HG03520 (cell line): ENCODE measurements around the gene SIN3A.
"Not testable (repeated sequence)": the region's sequence is repeated elsewhere in the genome, so short reads cannot be mapped to it uniquely, and the experiment has no call there.

Experiments
- ATAC-seq: cut with Tn5 transposase; IDR thresholded peaks from one replicate; pipeline ENCODE4 v1.9.1; 2021; ENCODE audit warnings: mild to moderate bottlenecking, moderate library complexity; ENCODE audit not compliant: unreplicated experiment

The SIN3A gene

GRCh38 chr15:75383986-75384385 is 67.5 kb downstream of the SIN3A start:
- ATAC-seq = not testable (repeated sequence)

- no peak for ATAC-seq
Measured at GRCh38 chr15:75380773-75381172, 70.7 kb downstream of the SIN3A start.

- no peak for ATAC-seq
Measured at GRCh38 chr15:75371901-75372688, 79.4 kb downstream of the SIN3A start.

GRCh38 chr15:75371486-75371885 is 80.0 kb downstream of the SIN3A start:
- no peak for ATAC-seq

- ATAC-seq = no peak
Measured at GRCh38 chr15:75369897-75370581, 81.5 kb downstream of the SIN3A start.

- no peak for ATAC-seq
Measured at GRCh38 chr15:75368689-75369239, 82.7 kb downstream of the SIN3A start.

GRCh38 chr15:75367913-75368688 is 83.4 kb downstream of the SIN3A start, which contains the start of gene MAN2C1:
MAN2C1 (minus strand) TSS chr15:75368607; CDS start chr15:75368583, 24 bp downstream.
- peak; percentile 82 for ATAC-seq

- ATAC-seq = no peak
Measured at GRCh38 chr15:75367406-75367912, 84.0 kb downstream of the SIN3A start.

GRCh38 chr15:75367006-75367405 is 84.5 kb downstream of the SIN3A start:
- ATAC-seq = no peak

- ATAC-seq = no peak
Measured at GRCh38 chr15:75366163-75366562, 85.3 kb downstream of the SIN3A start.

GRCh38 chr15:75364881-75365280 is 86.6 kb downstream of the SIN3A start:
- no peak for ATAC-seq

GRCh38 chr15:75363786-75364185 is 87.7 kb downstream of the SIN3A start:
- ATAC-seq = no peak

GRCh38 chr15:75362642-75363249 is 88.7 kb downstream of the SIN3A start:
- ATAC-seq = no peak

GRCh38 chr15:75361989-75362641 is 89.4 kb downstream of the SIN3A start:
- no peak for ATAC-seq

- no peak for ATAC-seq
Measured at GRCh38 chr15:75361361-75361988, 90.0 kb downstream of the SIN3A start.

GRCh38 chr15:75360856-75361255 is 90.6 kb downstream of the SIN3A start:
- ATAC-seq = no peak

GRCh38 chr15:75360391-75360790 is 91.1 kb downstream of the SIN3A start:
- no peak for ATAC-seq

- ATAC-seq = no peak
Measured at GRCh38 chr15:75359537-75360250, 91.8 kb downstream of the SIN3A start.
